GM18502 (cell line): Measurements from ENCODE around the gene PLCB1.
"Not testable (repeated sequence)": the region's sequence is repeated elsewhere in the genome, so short reads cannot be mapped to it uniquely, and the experiment has no call there.

Experiments used
- ATAC-seq: cut with Tn5 transposase; IDR thresholded peaks from one replicate; pipeline ENCODE4 v1.9.1; 2021; ENCODE audit warnings: mild to moderate bottlenecking; ENCODE audit not compliant: unreplicated experiment, poor library complexity

PLCB1 gene

DNA sequence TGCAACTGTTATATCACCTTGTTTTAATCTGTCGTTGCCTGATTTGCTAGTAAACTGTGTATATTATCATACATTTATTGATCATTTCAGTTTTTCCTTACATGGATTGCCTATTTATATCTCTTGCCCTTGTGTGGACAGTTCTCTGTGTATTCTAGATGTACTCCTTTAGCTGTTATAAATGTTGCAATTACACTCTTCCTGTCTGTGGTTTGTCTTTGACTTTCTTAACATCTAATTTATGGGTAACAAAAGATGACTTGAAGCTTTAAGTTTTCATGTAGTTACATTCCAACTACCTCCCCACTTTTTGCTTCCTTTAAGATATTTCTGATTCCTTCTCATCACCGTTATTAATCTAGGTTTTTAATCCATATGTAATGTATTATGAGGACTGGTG lies 22.6 kb downstream of the PLCB1 start:
- no peak for ATAC-seq

- ATAC-seq, result no peak
Observed at GRCh38 chr20:8155229-8155628, 23.2 kb downstream of the PLCB1 start.

DNA sequence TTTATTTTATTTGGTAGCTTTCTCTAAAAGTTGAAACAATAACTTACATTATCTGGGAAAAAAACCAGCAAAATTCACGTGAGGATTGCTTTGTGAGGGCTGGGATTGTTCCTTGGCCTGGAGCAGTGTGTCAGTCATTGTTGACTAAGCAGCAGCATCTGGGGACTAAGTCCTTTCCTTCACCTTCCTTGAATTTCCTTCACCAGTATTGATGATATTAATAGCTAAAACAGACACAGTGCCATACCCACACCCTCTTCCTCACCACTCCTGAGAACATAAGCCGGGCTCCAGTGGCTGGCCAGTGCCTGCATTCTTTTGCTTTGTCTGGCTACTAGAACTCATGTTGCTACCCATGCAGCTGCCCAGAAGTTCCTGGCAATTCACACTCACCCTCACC lies 23.7 kb downstream of the PLCB1 start:
- no peak for ATAC-seq

- ATAC-seq, result peak; percentile 93
Observed at GRCh38 chr20:8156235-8157079, 24.4 kb downstream of the PLCB1 start.

DNA sequence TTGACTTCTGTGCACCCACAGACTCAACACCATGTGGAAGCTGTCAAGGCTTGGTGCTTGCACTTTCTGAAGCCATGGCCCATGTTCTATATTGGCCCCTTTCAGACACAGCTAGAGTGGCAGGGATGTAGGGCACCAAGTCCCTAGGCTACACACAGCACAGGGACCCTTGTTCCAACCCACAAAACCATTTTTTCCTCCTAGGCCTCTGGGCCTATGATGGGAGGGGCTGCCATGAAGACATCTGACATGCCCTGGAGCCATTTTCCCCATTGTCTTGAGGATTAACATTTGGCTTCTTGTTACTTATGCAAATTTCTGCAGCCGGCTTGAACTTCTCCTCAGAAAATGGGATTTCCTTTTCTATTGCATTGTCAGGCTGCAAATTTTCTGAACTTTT lies 27.2 kb downstream of the PLCB1 start:
- not testable (repeated sequence) for ATAC-seq

DNA sequence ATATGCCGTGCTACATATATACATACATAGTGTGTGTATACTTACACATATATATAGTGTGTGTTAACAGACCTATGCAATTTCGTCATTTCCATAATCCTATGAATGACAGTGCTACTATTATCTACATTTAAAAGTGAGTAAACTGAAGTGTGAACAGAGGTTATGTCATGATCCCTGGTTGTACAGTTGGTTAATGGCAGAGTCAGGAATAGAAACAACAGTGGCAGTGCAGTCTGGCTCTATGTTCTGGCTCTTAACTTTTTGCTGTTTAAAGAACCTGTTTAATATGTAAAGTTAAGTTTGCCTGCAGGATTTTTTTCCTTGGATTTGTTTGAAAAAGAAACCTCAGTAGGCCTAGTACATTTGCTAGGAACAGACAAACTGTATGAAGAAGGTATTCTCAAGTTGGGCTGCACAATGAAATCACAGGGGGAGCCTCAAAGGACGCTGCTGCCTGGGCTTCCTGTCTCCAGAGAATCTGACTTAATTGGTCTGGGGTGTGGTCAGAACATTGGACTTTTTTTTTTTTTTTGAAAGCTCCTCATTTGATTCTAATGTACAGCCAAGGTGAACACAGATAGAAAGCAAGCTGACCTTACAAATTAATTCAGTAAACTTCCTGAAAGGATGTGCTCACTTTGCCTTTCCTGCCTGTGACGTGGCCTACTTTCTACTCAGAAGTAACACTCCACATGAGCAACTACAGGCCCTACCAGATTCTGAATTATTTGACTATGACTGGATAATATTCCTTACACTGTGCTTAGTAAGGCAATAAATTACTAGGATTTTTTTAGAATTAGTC lies 29.4 kb downstream of the PLCB1 start:
- ATAC-seq, result no peak

- ATAC-seq, result no peak
Observed at GRCh38 chr20:8162610-8163009, 30.5 kb downstream of the PLCB1 start.

DNA sequence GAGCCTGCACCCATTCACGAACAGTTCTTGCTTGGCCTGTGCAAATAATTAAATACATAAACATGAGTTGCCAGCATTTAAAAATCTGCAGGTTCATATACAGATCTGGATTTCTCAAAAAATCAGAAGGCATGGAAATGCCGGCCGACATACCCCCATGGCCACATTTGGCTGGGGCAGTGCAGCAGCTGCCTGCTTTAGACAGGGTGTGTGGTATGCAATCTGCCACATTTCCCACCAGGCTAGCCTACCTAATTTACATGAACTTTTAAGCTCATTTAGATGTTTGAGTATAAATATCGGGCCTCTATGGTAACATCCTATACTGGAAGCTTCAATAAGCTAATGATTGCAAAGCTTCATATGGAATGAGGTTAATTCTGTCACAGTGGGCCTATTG lies 31.5 kb downstream of the PLCB1 start:
- no peak for ATAC-seq

GRCh38 chr20:8166730-8167129 lies 34.7 kb downstream of the PLCB1 start:
- no peak for ATAC-seq

GRCh38 chr20:8168785-8169288 lies 36.8 kb downstream of the PLCB1 start:
- ATAC-seq, result no peak

- ATAC-seq, result no peak
Observed at GRCh38 chr20:8170921-8171320, 38.9 kb downstream of the PLCB1 start.

- ATAC-seq, result no peak
Observed at GRCh38 chr20:8172191-8172590, 40.1 kb downstream of the PLCB1 start.

DNA sequence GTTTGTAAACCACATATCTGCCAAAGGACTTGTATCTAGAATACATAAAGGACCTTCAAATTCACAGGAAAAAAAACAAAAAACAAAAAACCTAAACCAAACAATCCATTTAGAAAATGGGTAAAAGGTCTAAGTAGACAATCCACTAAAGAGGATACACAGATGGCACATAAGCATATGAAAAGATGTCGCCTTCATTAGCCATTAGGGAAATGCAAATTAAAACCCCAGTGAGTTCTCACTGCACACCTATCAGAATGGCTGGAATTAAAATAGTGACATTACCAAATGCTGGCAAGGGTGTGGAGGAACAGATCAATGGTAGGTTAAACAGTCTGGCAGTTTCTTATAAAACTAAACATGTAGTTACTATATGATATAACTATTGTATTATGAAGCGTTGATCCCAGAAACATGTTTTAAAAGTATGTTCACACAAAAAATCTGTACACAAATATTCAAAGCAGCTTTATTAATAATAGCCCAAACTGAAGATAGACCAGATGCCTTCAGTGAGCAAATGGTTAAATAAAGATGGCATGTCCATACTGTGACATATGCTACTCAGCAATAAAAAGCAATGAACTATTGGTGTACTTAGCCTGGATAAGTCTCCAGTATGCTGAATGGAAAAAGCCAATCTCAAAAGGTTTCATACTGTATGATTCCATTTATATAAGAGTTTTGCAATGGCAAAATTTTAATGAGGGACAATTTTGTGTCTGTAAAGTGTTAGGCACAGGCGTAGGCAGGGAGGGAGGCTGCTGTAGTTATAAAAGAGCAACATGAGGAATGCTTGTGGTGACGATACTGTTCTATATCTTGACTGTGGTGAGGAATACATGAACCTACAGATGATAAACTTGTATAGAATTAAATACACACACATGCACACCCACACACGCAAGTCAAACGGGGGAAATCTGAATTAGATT lies 43.9 kb downstream of the PLCB1 start:
- ATAC-seq, result no peak

DNA sequence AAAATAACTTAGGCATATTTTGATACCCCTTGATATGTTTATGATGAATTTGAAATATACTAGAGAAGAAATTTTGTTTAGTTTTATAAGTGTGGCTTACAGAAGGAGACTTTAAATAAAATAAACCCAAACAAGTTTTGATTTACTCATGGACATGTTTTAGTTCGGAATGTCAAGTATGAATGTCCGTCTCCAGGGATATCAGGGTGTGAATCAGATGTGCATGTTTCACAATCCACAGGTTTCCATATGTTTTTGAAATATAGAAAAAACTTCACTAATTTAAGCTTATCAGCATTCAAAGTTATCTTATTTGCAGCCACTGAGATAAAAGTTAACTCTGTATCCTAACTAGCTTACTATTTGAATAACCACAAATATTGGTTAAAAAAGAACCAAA lies 51.5 kb downstream of the PLCB1 start:
- ATAC-seq, result no peak

- no peak for ATAC-seq
Observed at GRCh38 chr20:8187740-8188139, 55.7 kb downstream of the PLCB1 start.

DNA sequence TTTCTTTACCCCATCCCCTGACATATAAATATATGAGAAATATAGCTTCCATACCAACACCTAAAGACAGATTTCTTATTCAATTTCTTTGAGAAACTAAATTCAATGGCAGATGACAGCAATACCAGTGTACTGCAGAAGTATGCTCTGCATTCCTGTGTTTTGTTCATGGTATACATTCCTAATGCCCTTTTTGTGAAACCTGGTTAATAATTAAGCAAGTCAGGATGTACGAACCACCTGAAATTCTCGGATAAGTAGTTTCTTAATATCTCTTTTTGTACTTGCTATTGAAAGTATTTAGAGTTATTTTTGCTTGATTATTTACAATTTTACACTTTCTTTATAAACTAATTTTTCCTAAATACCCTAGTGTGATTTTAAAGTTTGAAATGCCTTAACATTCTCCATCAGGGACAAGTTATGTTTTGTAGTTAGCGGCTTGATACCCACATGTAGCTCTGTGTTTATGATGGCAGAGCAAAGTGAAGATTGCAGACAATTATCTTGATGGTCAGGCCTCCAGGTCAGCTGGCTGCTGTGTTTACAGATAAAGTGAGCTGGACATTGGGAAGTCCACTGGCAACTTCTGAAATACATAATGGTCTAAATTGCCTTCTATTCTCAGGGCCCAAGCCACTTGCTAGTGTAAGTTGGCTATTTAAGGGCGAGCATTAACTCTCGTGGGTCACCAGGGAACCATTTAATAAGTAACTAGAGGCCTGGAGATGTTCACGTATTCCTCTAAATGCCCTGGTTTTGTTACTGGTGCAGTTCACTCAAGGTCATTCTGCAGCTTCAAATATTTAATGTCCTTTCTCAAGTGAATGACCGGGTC lies 58.2 kb downstream of the PLCB1 start:
- ATAC-seq, result no peak

- no peak for ATAC-seq
Observed at GRCh38 chr20:8194721-8195120, 62.7 kb downstream of the PLCB1 start.

DNA sequence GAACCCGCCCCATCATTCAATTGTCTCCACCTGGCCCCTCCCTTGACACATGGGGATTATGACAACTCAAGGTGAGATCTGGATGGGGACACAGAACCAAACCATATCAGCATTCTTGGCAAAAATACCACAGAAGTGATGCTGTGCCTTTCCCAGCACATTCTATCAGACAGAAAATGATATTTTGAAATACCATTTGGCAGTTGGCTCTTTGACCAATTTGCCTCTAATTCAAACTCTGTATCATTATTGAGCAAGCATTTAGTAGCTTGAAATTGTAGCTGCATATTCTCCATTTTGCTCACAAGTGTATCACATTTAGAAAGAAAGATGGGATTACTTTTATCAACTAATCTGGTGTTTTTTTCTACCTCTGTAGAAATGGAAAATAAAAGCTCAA lies 64.0 kb downstream of the PLCB1 start:
- no peak for ATAC-seq

DNA sequence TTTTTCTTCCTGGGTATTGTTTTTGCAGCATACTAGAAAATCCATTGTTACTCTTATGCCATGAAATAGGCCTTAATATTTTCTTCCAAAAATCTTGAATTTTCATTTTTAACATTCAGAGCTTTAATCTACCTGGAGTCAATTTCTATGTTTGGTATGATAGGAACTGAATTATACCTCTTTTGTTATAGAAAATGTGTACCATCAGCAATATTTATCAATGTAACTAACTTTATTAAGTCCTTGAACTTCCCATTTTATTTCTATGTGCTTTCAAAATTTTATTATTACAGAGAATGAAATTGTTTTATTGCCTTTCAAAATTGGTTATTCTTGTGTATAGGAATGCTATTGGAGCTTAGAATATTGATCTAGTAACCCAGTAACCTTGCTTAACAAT lies 68.2 kb downstream of the PLCB1 start:
- ATAC-seq, result no peak
